DOHH2 (cell line): ENCODE measurements around the gene PAPLN.

Experiments used
- H3F3A ChIP-seq: fragments of 200-600 bp; sonication (generic), shearing (Covaris generic); 2 replicates; pipeline ENCODE4 v1.6.0; 2016; ENCODE audit warnings: antibody characterized with exemption, mild to moderate bottlenecking; ENCODE audit not compliant: control insufficient read depth, insufficient read depth
- H3K27ac ChIP-seq: fragments of 200-600 bp; sonication (generic); 2 replicates; pipeline ENCODE4 v1.5.1; 2014; ENCODE audit warnings: low read depth, mild to moderate bottlenecking, low read length, moderate library complexity
- H3K27me3 ChIP-seq: fragments of 200-600 bp; sonication (generic); 2 replicates; pipeline ENCODE4 v1.6.1; 2014; ENCODE audit warnings: mild to moderate bottlenecking, low read length, mixed read lengths; ENCODE audit not compliant: control insufficient read depth
- H3K36me3 ChIP-seq: fragments of 200-600 bp; sonication (generic); 2 replicates; pipeline ENCODE4 v1.6.1; 2014; ENCODE audit warnings: mild to moderate bottlenecking, low read length, moderate library complexity, mixed read lengths; ENCODE audit not compliant: control insufficient read depth
- H3K4me1 ChIP-seq: fragments of 200-600 bp; sonication (generic); 2 replicates; pipeline ENCODE4 v1.6.1; 2014; ENCODE audit warnings: mild to moderate bottlenecking, low read length, mixed read lengths; ENCODE audit not compliant: control insufficient read depth
- H3K4me2 ChIP-seq: fragments of 200-600 bp; sonication (generic); 2 replicates; pipeline ENCODE4 v1.6.0; 2014; ENCODE audit warnings: mild to moderate bottlenecking, low read length, moderate library complexity
- H3K4me3 ChIP-seq: fragments of 200-600 bp; sonication (generic); 2 replicates; pipeline ENCODE4 v1.5.1; 2014; ENCODE audit warnings: mild to moderate bottlenecking, low read length, mixed read lengths
- H3K79me2 ChIP-seq: fragments of 200-600 bp; sonication (generic); 2 replicates; pipeline ENCODE4 v1.6.1; 2014; ENCODE audit warnings: mild to moderate bottlenecking, low read length, mixed read lengths; ENCODE audit not compliant: control insufficient read depth
- H3K9me2 ChIP-seq: fragments of 200-600 bp; sonication (generic); replicated peaks from 2 replicates; pipeline ENCODE4 v1.6.1; 2014; ENCODE audit warnings: mild to moderate bottlenecking, low read length, mixed read lengths; ENCODE audit not compliant: control insufficient read depth
- H3K9me3 ChIP-seq: fragments of 200-600 bp; sonication (generic); 2 replicates; pipeline ENCODE4 v1.6.1; 2014; ENCODE audit warnings: antibody characterized with exemption, low read length, mixed read lengths; ENCODE audit not compliant: control insufficient read depth, insufficient read depth
- H4K20me1 ChIP-seq: fragments of 200-600 bp; sonication (generic); 2 replicates; pipeline ENCODE4 v1.6.0; 2014; ENCODE audit warnings: low read depth, mild to moderate bottlenecking, antibody characterized with exemption, low read length, moderate library complexity; ENCODE audit not compliant: control insufficient read depth, insufficient read depth
- CTCF ChIP-seq: fragments of 200-600 bp; sonication (generic); IDR thresholded peaks from one replicate; pipeline ENCODE4 v1.5.1; 2014; ENCODE audit warnings: antibody characterized with exemption, mild to moderate bottlenecking, low read depth, low read length; ENCODE audit not compliant: poor library complexity, severe bottlenecking
- EZH2phosphoT487 ChIP-seq: fragments of 200-600 bp; sonication (generic); IDR thresholded peaks from 2 replicates; pipeline ENCODE4 v1.6.1; 2017; ENCODE audit warnings: borderline replicate concordance, mild to moderate bottlenecking, antibody characterized with exemption, low read length, moderate library complexity, mixed read lengths

Gene PAPLN

GRCh38 chr14:73211251-73212040 lies 25.9 kb upstream of the PAPLN start:
- Histone ChIP-seq H3F3A (peaks cover 2% of the 10 kb centered on the region; the same call in 1 of the 2 replicates), H3K4me1 (no peaks in the 10 kb centered on the region), H4K20me1 (no peaks in the 10 kb centered on the region), H3K27me3 (no peaks in the 10 kb centered on the region), H3K79me2 (no peaks in the 10 kb centered on the region), H3K9me2 (no peaks in the 10 kb centered on the region), H3K4me2 (no peak overlapping the region), H3K9me3 (peaks cover 15% of the 10 kb centered on the region), H3K27ac (no peak overlapping the region), H3K36me3 (peaks cover 61% of the 10 kb centered on the region), H3K4me3 (no peak overlapping the region)
- TF ChIP-seq EZH2phosphoT487 (no peak), CTCF (no peak)

GRCh38 chr14:73216030-73216429 lies 21.3 kb upstream of the PAPLN start:
- H4K20me1 ChIP-seq, result no peaks in the 10 kb centered on the region
- no peaks in the 10 kb centered on the region for H3K9me2 ChIP-seq
- peaks cover 2% of the 10 kb centered on the region; the same call in 1 of the 2 replicates for H3F3A ChIP-seq
- no peak overlapping the region for H3K4me3 ChIP-seq
- no peaks in the 10 kb centered on the region for H3K27me3 ChIP-seq
- no peak for TF ChIP-seq EZH2phosphoT487
- TF ChIP-seq CTCF, result no peak
- no peak overlapping the region for H3K4me2 ChIP-seq
- no peaks in the 10 kb centered on the region for H3K9me3 ChIP-seq
- H3K79me2 ChIP-seq, result no peaks in the 10 kb centered on the region
- H3K27ac ChIP-seq, result no peak overlapping the region
- peaks cover 49% of the 10 kb centered on the region for H3K36me3 ChIP-seq
- H3K4me1 ChIP-seq, result no peaks in the 10 kb centered on the region

- Histone ChIP-seq H3K4me2 (no peak overlapping the region), H3K36me3 (peaks cover 42% of the 10 kb centered on the region), H3F3A (peaks cover 2% of the 10 kb centered on the region; the same call in 1 of the 2 replicates), H4K20me1 (no peaks in the 10 kb centered on the region), H3K27me3 (no peaks in the 10 kb centered on the region), H3K79me2 (no peaks in the 10 kb centered on the region), H3K4me3 (no peak overlapping the region), H3K9me3 (no peaks in the 10 kb centered on the region), H3K9me2 (no peaks in the 10 kb centered on the region), H3K4me1 (peaks cover 8% of the 10 kb centered on the region), H3K27ac (no peak overlapping the region)
- TF ChIP-seq CTCF, result no peak
- no peak for TF ChIP-seq EZH2phosphoT487
Observed at GRCh38 chr14:73217411-73217810, 19.9 kb upstream of the PAPLN start.
